ENCODE measurements around the gene KANK2.

KANK2 gene

DNA sequence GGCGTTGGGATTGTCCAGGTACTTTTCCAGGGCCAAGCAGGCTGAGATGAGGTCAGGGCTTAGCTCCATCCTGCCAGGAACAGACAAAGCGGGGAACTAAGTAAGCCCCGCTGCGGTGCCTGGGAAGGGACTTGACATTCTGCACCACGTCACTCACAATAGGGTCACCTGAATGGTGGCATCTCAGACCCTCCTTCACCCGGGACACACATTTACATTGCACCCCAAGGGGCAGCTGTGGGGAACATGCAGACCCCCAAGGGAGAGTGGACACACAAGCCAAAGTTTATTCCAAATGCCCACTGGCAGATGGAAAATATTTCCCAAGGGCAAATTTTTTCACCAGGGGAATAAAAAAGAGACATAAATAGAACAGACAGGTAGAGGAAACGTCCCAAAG is 21.4 kb downstream of the KANK2 start:
- no peak overlapping the region for H3K4me3 ChIP-seq (ENCODE audit: control insufficient read depth, low read depth, low read length)
- TF ChIP-seq, protein P1, sequence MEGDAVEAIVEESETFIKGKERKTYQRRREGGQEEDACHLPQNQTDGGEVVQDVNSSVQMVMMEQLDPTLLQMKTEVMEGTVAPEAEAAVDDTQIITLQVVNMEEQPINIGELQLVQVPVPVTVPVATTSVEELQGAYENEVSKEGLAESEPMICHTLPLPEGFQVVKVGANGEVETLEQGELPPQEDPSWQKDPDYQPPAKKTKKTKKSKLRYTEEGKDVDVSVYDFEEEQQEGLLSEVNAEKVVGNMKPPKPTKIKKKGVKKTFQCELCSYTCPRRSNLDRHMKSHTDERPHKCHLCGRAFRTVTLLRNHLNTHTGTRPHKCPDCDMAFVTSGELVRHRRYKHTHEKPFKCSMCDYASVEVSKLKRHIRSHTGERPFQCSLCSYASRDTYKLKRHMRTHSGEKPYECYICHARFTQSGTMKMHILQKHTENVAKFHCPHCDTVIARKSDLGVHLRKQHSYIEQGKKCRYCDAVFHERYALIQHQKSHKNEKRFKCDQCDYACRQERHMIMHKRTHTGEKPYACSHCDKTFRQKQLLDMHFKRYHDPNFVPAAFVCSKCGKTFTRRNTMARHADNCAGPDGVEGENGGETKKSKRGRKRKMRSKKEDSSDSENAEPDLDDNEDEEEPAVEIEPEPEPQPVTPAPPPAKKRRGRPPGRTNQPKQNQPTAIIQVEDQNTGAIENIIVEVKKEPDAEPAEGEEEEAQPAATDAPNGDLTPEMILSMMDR (IDR thresholded peaks at IDR 0.05; ENCODE audit: control insufficient read depth, insufficient read depth, low read depth, low read length, missing control alignments) = no peak
- no peak for DNase-seq (ENCODE audit: low read depth)

DNA sequence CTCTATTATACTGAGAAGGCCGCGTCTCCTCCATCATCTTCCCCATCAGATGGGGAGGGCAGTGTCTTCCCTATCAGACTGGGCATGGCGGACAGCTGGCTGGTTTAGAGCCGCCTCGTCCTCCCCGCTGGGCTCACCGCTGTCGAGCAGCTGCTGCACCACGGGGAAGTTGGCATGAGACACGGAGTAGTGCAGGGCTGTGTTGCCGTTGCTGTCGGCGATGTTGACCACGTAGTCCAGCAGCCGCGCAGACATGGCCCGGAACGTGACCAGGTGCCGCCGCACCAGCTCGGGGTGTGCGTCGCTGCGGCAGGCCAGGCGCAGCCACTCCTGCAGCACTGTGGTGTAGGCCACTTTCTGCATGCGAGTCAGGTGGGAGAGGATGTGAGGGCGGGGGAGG is 23.0 kb downstream of the KANK2 start:
- DNase-seq (ENCODE audit: low read depth) = no peak
- TF ChIP-seq, protein P1 (IDR thresholded peaks at IDR 0.05; ENCODE audit: control insufficient read depth, insufficient read depth, low read depth, low read length, missing control alignments) = no peak
- H3K4me3 ChIP-seq (ENCODE audit: control insufficient read depth, low read depth, low read length) = no peak overlapping the region

DNA sequence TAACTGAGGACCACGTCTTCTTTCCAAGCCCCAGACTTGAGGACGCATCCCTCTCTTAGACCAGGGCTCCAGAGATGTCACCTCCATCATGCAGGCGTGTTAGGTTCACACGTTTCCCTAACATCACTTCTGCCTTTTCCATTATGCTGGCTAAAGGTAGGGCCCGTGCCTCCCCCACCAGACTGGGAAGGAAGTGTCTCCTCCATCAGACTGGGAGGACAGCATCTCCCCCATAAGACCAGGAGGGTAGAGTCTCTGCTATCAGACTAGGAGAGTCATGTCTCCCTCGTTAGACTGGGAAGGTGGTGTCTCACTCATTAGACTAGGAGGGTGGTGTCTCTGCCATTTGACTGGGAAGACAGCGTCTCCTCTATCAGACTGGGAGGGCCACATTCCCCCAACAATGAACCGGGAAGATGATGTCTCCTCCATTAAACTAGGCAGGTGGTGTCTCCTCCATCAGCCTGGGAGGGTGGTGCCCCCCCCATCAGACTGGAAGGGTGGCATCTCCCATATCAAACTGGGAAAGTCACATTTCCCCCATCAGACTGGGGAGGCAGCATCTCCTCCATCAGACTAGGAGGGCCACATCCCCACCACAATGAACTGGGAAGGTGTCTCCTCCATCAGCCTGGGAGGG is 23.7 kb downstream of the KANK2 start:
- TF ChIP-seq, protein P1 (IDR thresholded peaks at IDR 0.05; ENCODE audit: control insufficient read depth, insufficient read depth, low read depth, low read length, missing control alignments) = no peak
- DNase-seq (ENCODE audit: low read depth) = no peak
- H3K4me3 ChIP-seq (ENCODE audit: control insufficient read depth, low read depth, low read length) = no peak overlapping the region

DNA sequence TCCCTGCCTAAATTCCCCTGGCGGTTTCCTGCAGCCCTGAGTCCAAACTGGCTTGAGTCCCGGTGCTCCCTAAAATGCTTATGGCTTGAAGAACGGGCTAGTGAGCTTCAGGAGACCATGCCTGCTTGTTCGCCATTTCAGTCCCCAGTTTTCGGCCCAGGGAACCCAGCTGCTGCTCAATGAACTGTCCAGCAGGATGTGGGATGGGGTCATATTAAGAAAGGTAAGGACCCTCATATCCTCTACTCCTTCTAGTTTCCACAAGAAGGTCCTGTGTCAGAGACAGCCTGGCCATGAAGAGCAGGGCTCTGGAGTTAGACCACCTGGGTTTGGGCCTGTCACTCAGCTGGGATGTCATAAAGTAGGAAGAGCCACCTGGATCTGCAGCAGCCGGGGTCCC is 24.8 kb downstream of the KANK2 start:
- H3K4me3 ChIP-seq (ENCODE audit: control insufficient read depth, low read depth, low read length) = no peak overlapping the region
- DNase-seq (ENCODE audit: low read depth) = no peak
- TF ChIP-seq, protein P1 (IDR thresholded peaks at IDR 0.05; ENCODE audit: control insufficient read depth, insufficient read depth, low read depth, low read length, missing control alignments) = no peak

DNA sequence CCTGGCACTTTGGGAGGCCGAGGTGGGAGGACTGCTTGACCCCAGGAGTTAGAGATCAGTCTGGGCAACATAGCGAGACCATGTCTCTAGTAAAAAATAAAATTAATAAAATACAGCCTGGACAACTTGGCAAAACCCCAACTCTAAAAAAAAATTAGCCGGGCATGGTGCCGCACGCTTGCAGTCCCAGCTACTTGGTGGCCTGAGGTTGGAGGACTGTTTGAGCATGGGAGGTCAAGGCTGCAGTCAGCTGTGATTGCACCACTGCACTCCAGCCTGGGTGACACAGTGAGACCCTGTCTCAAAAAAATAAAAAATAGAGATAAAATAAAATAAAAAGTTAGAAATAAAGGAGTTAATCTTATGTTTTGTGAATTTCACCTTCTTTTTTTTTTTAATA is 26.2 kb downstream of the KANK2 start:
- H3K4me3 ChIP-seq (ENCODE audit: control insufficient read depth, low read depth, low read length) = no peak overlapping the region
- no peak for DNase-seq (ENCODE audit: low read depth)
- TF ChIP-seq, protein P1 (IDR thresholded peaks at IDR 0.05; ENCODE audit: control insufficient read depth, insufficient read depth, low read depth, low read length, missing control alignments) = no peak

DNA sequence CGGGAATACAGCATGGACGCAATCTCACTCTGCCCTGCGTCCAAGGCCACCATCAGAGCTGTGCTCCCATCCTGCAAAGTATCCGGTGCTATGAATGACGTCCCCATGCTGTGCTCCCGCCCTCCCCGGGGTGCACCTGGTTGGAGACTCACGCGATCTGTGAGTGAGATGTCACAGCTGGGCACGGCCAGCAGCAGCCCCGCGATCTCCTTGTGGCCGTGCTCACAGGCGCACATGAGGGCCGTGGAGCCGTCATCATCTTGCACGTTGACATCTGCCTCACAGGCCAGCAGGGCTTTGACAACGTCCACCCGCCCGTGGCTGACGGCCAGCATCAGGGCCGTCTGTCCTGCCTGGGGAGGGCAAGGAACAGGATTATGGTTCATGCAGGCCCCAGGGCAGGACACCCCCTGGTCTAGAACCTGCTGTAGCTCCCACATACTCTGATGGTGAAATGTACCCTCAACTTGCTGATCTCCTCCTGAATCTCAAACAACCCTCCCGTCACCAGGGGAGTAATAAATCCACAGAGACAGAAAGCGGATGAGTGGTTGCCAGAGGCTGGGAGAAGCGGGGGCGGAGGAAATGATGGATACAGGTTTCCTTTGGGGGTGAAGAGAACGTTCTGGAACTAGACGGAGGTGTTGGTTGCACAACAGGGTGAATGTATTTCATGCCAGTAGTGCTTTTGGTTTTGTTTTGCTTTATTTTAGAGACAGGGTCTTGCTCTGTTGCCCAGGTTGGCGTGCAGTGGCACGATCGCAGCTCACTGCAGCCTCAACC is 27.3 kb downstream of the KANK2 start:
- TF ChIP-seq, protein P1 (IDR thresholded peaks at IDR 0.05; ENCODE audit: control insufficient read depth, insufficient read depth, low read depth, low read length, missing control alignments) = no peak
- DNase-seq (ENCODE audit: low read depth) = no peak
- H3K4me3 ChIP-seq (ENCODE audit: control insufficient read depth, low read depth, low read length) = no peak overlapping the region

All from AG09309 (cell line).